Head of caudate nucleus (tissue), 42 donors: ENCODE measurements around the gene ZIC2.

ENCODE experiments used
- DNase-seq, 42 donors: peaks; one replicate each; pipeline versions ENCODE4 v3.0.0 to v3.0.0-alpha.2; 2020 to 2021; ENCODE audit warnings: mixed read lengths in 7 of 42
- intact Hi-C: fragments of 100-400 bp; cut with DNase I; formaldehyde crosslinking; loops from one replicate; pipeline ENCODE4 v1.15.0; 2022

ZIC2 gene

GRCh38 chr13:99971576-99972189 lies 9.9 kb upstream of the ZIC2 start, which contains the start of gene ZIC5:
TSS of gene ZIC5 (minus strand) at chr13:99971767. CDS start at chr13:99971603, 164 bp downstream.
- intact Hi-C loops, result no loop called here

DNA sequence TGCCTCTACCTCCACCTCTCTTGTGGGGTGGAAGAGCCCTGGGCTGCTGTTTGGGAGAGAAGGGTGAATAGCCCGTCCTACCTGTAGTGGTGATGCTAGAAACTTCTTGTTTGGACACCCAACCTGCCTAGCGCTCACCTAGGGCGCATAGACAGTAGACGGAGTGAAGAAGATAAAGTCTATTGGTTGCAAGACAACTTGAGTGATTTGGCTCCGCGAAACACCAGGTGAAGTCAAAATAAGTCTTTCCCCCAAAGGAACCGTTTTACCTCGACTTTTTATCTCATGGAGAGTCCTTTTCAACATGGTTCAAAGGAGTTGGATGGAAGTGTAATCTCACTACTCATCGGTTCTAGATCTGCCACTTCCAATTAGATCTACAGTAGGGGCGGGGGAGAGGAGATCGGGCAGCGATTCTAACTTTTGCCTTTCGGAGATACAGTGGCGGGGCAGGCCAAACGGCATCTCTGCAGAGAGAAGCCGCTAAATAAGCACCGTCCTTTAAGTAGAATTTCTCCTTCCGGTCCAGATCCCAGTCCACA lies 9.3 kb upstream of the ZIC2 start:
- DNase-seq, result peak in 1 of 42 donors; percentile 20
- intact Hi-C loops, result no loop called here

More at GRCh38 chr13:99971576-99972189, 9.9 kb upstream of the ZIC2 start, which contains the start of gene ZIC5:
- DNase-seq, result peak in 3 of 42 donors; percentile 21 to 33 (median 30)

DNA sequence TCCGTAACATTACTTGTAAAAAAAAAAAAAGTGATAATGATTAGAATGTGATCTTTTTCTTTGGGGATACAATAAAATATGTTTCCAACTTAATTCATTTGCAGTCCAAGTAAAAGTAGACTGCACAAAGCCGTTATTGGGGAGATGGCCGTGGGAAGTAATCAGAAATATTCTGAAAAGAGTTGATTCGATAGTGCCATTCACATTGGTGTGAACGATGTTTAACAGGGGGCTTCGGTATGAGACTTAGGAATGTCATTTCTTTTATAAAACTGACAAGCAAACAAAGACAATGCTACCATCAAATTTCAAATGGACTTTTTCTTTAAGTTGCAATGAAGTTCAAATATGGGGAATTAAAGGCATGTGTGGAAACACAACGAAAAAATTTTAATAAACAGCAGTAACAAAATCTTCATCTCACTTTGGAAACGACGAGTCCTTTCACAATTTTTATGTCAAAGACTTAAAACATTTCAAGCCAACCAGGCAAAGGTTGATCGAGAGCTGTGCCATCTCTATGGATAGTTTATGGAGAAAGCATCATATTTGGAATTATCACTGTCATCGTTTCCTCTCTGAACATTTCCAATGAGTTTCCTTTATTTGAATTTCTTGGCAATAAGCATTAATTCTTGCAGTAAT lies 8.3 kb upstream of the ZIC2 start:
- DNase-seq, result no peak
- intact Hi-C loops, result no loop called here

GRCh38 chr13:99973808-99974185 lies 7.8 kb upstream of the ZIC2 start:
- DNase-seq, result no peak
- intact Hi-C loops, result no loop called here

DNA sequence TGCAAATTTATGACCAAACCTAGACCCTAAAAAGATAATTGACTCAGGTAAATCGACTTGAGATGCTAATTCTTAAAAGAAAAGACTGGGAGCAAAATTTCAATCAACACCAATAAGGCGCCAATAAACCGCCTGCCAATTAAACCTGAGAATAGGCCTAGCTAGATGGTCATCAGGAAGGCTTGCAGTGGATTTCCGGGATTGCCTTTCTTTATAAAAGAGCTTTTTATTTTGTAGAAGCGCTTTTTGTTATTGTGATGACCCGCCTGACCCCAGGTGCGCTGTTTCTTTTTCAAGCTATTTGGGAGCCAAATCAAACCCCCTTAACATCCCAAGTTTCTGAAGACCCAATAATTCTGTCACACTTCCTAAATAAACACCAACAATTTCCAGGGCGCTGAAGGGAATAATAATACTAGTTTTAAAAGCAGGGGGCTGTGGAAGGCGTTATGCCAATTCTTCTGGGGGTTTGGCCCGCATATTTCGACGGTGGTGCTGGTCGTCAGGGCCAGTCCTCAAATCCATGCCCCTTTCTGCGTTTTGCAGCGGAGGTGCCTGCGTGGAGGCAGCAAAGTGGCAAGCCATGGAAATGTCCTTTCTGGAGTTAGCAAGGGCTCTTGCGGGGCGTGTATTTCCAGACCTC lies 7.2 kb upstream of the ZIC2 start:
- intact Hi-C loops, result no loop called here
- DNase-seq, result peak in 1 of 42 donors; percentile 6

DNA sequence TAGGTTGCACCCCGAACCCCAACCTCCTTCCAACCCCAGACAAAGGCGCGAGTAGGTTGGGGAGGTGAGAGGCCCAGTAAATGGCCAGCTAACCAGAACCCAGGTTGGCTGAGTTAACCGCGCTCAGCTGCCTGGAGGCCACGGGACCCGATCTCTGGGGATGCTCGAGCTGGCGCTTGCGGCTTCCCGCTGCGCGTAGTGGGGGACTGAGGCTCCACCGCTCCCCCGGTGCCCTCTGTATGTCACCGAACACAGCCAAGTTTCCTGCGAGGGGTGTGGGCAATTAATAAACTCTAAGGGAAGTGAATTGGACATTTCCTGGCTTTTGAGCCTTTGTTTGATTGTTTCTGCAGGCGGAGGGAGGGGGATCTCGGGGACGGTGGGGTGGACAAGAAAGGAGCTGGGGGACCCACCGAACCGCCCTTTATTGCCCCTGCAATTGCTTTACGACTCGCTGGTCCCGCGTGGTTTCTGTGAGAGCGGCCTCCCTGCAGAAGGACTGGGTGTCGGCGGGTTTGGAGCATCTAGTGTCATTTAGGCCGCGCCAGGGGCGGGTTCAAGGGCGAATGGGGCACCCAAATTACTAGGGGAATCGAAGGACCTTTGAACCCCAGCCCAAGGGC lies 6.5 kb upstream of the ZIC2 start:
- DNase-seq, result peak in 4 of 42 donors; percentile 12 to 31 (median 22)
- intact Hi-C loops, result no loop called here

- intact Hi-C loops, result no loop called here
- DNase-seq, result peak in 3 of 42 donors; percentile 1 to 27 (median 15)
Measured at GRCh38 chr13:99975626-99976025, 6.0 kb upstream of the ZIC2 start.

- intact Hi-C loops, result no loop called here
Measured at GRCh38 chr13:99976575-99976974, 5.0 kb upstream of the ZIC2 start.

DNA sequence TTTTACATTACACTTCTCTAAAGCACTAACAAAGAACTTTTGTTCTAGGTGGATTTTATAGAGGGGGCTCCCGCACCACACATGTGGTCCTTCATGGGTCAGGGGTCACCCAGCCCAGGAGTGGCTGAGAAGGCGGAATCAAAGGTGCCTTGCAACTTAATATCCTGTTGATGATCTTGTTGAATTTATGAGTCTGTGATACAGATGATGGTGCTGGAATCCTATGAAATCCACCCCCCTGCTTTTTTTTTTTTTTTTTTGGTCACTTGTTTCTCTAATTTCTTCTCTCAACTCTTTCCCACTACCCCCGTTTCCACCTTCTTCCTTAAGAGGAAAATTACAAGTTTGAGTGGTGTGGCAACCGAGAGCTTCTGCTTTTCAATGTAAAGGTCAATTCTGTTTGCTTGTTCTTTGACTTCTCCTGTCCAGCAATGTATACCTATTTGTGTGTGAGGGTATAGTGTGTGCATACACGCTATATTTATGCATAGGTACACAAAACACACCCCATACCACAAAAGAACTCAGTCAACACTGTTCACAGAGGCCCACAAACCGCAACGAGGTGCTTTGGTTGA lies 4.2 kb upstream of the ZIC2 start:
- intact Hi-C loops, result no loop called here
- DNase-seq, result peak in 1 of 42 donors; percentile 23

More at GRCh38 chr13:99976575-99976974, 5.0 kb upstream of the ZIC2 start:
- DNase-seq, result no peak

GRCh38 chr13:99977912-99978798 lies 3.4 kb upstream of the ZIC2 start:
- intact Hi-C loops, result no loop called here
- peak in 3 of 42 donors; percentile 25 to 38 (median 26) for DNase-seq

- peak in 2 of 42 donors; percentile 33 to 36 for DNase-seq
- intact Hi-C loops, result no loop called here
Measured at GRCh38 chr13:99978799-99979452, 2.7 kb upstream of the ZIC2 start.

- intact Hi-C loops, result no loop called here
- DNase-seq, result peak in 2 of 42 donors; percentile 27 to 28
Measured at GRCh38 chr13:99979453-99980200, 2.0 kb upstream of the ZIC2 start.

DNA sequence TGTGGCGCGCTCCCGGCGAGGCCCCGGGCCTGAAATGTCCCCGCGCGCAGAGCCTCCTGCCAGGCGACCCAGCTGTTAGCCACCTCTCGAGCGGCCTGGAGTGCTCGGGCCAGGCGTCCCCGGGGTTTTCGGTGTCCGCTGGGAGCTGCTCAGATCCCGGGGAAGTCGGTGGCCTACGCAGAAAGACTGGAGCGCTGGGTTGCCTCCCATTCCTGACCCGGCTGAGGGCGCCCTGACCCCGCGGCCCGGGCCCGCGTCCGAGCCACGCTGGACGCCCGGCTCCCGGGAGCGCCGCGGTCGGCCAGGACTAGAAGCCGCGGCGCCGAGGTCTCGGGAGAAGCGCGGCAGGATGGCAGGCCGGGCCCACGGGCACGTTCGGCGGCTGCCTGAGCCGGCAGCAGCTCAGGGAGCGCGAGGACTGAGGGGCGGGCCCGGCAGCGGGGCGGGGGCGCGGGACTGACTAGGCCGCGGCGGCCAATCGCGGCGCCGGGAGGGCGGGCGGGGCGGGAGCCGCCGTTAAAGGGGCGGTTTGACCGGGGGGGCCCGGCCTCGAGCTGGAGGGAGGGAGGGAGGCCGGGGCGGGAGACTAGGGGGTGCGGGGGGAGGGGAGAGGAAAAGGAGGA lies 1.3 kb upstream of the ZIC2 start:
- intact Hi-C loops, result no loop called here
- DNase-seq, result peak in 21 of 42 donors; percentile 22 to 72 (median 54)

- intact Hi-C loops, result no loop called here
Measured at GRCh38 chr13:99980824-99981734, 505 bp upstream of the ZIC2 start.

DNA sequence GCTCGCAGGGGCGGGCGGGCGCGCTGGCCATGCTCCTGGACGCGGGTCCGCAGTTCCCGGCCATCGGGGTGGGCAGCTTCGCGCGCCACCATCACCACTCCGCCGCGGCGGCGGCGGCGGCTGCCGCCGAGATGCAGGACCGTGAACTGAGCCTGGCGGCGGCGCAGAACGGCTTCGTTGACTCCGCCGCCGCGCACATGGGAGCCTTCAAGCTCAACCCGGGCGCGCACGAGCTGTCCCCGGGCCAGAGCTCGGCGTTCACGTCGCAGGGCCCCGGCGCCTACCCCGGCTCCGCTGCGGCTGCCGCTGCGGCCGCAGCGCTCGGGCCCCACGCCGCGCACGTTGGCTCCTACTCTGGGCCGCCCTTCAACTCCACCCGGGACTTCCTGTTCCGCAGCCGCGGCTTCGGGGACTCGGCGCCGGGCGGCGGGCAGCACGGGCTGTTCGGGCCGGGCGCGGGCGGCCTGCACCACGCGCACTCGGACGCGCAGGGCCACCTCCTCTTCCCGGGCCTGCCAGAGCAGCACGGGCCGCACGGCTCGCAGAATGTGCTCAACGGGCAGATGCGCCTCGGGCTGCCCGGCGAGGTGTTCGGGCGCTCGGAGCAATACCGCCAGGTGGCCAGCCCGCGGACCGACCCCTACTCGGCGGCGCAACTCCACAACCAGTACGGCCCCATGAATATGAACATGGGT lies 599 bp downstream of the ZIC2 start:
- intact Hi-C loops, result no loop called here
- peak in 3 of 42 donors; percentile 5 to 38 (median 35) for DNase-seq

More at GRCh38 chr13:99980824-99981734, 505 bp upstream of the ZIC2 start:
- peak in 2 of 42 donors; percentile 36 to 42 for DNase-seq
